Astrocyte of the cerebellum (primary cell): ENCODE measurements around the gene SEPHS1.

Source experiments
- DNase-seq: peaks from one replicate; pipeline ENCODE4 v3.0.0-alpha.2; 2011; ENCODE audit warnings: low read depth
- H3K4me3 ChIP-seq: 2 replicates; pipeline ENCODE4 v1.5.1; 2011; ENCODE audit warnings: mild to moderate bottlenecking, low read depth, low read length, moderate library complexity
- in situ Hi-C: cut with HindIII; loops from 2 replicates; pipeline ENCODE4 v1.10.0; 2017; ENCODE audit warnings: low sequenced_read_pairs
- TF ChIP-seq, protein P1 (sequence below): IDR thresholded peaks from 2 replicates; pipeline ENCODE4 v1.5.1; 2012; ENCODE audit warnings: low read length, low read depth, moderate library complexity, mild to moderate bottlenecking; ENCODE audit errors: missing control alignments

SEPHS1 gene

GRCh38 chr10:13268841-13269240 lies 79.3 kb downstream of the SEPHS1 start:
- in situ Hi-C loops = no loop called here
- TF ChIP-seq, protein P1, sequence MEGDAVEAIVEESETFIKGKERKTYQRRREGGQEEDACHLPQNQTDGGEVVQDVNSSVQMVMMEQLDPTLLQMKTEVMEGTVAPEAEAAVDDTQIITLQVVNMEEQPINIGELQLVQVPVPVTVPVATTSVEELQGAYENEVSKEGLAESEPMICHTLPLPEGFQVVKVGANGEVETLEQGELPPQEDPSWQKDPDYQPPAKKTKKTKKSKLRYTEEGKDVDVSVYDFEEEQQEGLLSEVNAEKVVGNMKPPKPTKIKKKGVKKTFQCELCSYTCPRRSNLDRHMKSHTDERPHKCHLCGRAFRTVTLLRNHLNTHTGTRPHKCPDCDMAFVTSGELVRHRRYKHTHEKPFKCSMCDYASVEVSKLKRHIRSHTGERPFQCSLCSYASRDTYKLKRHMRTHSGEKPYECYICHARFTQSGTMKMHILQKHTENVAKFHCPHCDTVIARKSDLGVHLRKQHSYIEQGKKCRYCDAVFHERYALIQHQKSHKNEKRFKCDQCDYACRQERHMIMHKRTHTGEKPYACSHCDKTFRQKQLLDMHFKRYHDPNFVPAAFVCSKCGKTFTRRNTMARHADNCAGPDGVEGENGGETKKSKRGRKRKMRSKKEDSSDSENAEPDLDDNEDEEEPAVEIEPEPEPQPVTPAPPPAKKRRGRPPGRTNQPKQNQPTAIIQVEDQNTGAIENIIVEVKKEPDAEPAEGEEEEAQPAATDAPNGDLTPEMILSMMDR = no peak
- DNase-seq = no peak
- H3K4me3 ChIP-seq = no peak overlapping the region

GRCh38 chr10:13268310-13268709 lies 79.8 kb downstream of the SEPHS1 start:
- DNase-seq = no peak
- H3K4me3 ChIP-seq = no peak overlapping the region
- TF ChIP-seq, protein P1 = no peak
- in situ Hi-C loops = no loop called here
